DND-41 (cell line): ENCODE data around the gene OR2L2.

ENCODE experiments used
- CTCF ChIP-seq: IDR thresholded peaks from 2 replicates; pipeline ENCODE4 v1.5.1; 2012; ENCODE audit warnings: borderline replicate concordance, low read length, moderate library complexity, mild to moderate bottlenecking; ENCODE audit not compliant: poor library complexity, severe bottlenecking; ENCODE audit errors: extremely low read depth
- EZH2 ChIP-seq: IDR thresholded peaks from 3 replicates; pipeline ENCODE4 v1.6.1; 2012; ENCODE audit warnings: borderline replicate concordance, low read depth, mild to moderate bottlenecking, moderate library complexity, low read length, inconsistent platforms; ENCODE audit not compliant: severe bottlenecking

GRCh38 chr1:248045209-248045608 lies 15.3 kb downstream of the OR2L2 start:
- TF ChIP-seq CTCF (no peak), EZH2 (no peak)
